GM18519 (cell line): Measurements from ENCODE around the gene FRMD1.

Source experiments
- ATAC-seq: cut with Tn5 transposase; IDR thresholded peaks from one replicate; pipeline ENCODE4 v1.9.1; 2021; ENCODE audit warnings: mild to moderate bottlenecking, moderate library complexity; ENCODE audit not compliant: unreplicated experiment, low FRiP score

FRMD1 gene

GRCh38 chr6:168032005-168032760 is 46.8 kb downstream of the FRMD1 start:
- no peak for ATAC-seq

- ATAC-seq: no peak
These were observed 47.5 kb downstream of the FRMD1 start for GRCh38 chr6:168031411-168031971.

- no peak for ATAC-seq
These were observed 48.1 kb downstream of the FRMD1 start for GRCh38 chr6:168030908-168031307.

- ATAC-seq: no peak
These were observed 48.7 kb downstream of the FRMD1 start for GRCh38 chr6:168030218-168030746.

GRCh38 chr6:168029459-168030217 is 49.4 kb downstream of the FRMD1 start:
- ATAC-seq: no peak

- no peak for ATAC-seq
These were observed 50.8 kb downstream of the FRMD1 start for GRCh38 chr6:168028181-168028580.

DNA sequence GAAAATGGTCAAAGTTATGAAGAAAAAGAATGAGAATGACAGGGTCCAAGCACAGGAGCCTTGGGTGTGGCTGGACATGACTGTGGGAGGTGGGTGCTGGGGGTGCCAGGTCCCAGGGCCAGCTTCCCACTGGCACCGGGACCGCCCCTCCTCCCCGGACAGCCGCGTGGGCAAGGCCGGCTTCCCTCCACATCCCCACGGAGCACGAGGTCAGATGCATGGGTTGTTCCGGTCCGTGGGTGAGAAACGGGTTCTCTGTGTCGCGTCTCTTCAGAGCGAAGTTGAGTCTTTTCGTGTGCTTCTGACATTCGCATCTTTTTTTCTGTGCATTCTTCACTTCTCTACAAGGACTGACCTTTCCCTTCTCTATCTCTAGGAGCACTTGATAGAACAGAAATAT is 51.5 kb downstream of the FRMD1 start:
- no peak for ATAC-seq

- ATAC-seq: no peak
These were observed 52.1 kb downstream of the FRMD1 start for GRCh38 chr6:168026925-168027324.

GRCh38 chr6:168025831-168026710 is 52.9 kb downstream of the FRMD1 start:
- ATAC-seq: no peak

- ATAC-seq: no peak
These were observed 54.0 kb downstream of the FRMD1 start for GRCh38 chr6:168024951-168025510.

- no peak for ATAC-seq
These were observed 56.3 kb downstream of the FRMD1 start for GRCh38 chr6:168022488-168023321.

GRCh38 chr6:168021581-168021980 is 57.4 kb downstream of the FRMD1 start:
- no peak for ATAC-seq

GRCh38 chr6:168020242-168020641 is 58.8 kb downstream of the FRMD1 start:
- no peak for ATAC-seq

GRCh38 chr6:168018664-168019063 is 60.3 kb downstream of the FRMD1 start:
- no peak for ATAC-seq

DNA sequence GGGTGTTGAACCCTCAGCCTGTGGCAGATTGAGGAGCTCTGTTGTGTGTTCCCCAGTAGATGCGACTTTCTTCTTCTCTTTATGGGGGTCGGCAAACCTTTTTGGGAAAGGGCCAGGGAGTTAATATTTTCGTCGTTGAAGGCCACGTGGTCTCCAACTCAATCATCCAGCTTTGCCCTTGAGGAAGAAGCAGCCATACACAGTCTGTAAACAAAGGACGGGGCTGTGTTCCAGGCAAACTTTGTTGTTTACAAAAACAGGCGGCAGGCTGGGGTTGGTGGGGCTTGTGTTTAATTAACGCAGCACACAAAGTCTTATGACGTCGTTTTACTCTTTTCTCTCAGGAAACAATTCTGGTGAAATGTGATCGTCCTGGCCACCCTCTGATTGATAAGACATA is 61.4 kb downstream of the FRMD1 start:
- ATAC-seq: no peak

GRCh38 chr6:168016721-168017525 is 62.1 kb downstream of the FRMD1 start:
- ATAC-seq: no peak

- no peak for ATAC-seq
These were observed 62.8 kb downstream of the FRMD1 start for GRCh38 chr6:168016176-168016620.

- ATAC-seq: no peak
These were observed 63.4 kb downstream of the FRMD1 start for GRCh38 chr6:168015482-168016175.
